Astrocyte of the spinal cord (primary cell): Measurements from ENCODE around the gene PMEPA1.

Source experiments
- DNase-seq: peaks from one replicate; pipeline ENCODE4 v3.0.0; 2011; ENCODE audit warnings: low read depth, low spot score
- H3K4me3 ChIP-seq: 2 replicates; pipeline ENCODE4 v1.5.1; 2011; ENCODE audit warnings: low read depth, mild to moderate bottlenecking, low read length, moderate library complexity
- in situ Hi-C: cut with HindIII; loops from 2 replicates; pipeline ENCODE4 v1.10.0; 2017; ENCODE audit warnings: low sequenced_read_pairs
- TF ChIP-seq, protein P1 (sequence below): IDR thresholded peaks from 2 replicates; pipeline ENCODE4 v1.5.1; 2012; ENCODE audit warnings: low read depth, mild to moderate bottlenecking, low read length, inconsistent platforms

Gene PMEPA1

DNA sequence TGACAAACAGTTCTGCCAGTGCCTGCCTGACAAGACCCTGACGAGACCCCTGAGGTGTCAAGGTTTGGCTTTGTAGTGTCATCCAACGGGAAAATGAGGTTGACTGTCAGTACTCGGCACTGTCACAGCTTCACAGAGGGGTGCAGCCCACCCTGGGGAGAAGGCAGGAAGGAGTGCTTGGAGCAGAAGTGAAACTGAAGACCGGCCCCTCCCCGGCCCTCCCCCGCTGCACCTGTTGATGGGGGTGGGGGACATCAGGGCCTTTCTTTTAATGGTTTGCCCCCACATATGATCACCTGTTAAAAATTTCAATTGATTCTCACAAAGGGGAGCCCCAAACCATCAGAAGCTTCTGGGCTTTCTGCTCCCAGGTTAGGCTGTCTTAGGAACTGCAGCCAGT lies 6.8 kb downstream of the PMEPA1 start:
- H3K4me3 ChIP-seq, result no peak overlapping the region
- in situ Hi-C loops, result no loop called here
- TF ChIP-seq, protein P1, sequence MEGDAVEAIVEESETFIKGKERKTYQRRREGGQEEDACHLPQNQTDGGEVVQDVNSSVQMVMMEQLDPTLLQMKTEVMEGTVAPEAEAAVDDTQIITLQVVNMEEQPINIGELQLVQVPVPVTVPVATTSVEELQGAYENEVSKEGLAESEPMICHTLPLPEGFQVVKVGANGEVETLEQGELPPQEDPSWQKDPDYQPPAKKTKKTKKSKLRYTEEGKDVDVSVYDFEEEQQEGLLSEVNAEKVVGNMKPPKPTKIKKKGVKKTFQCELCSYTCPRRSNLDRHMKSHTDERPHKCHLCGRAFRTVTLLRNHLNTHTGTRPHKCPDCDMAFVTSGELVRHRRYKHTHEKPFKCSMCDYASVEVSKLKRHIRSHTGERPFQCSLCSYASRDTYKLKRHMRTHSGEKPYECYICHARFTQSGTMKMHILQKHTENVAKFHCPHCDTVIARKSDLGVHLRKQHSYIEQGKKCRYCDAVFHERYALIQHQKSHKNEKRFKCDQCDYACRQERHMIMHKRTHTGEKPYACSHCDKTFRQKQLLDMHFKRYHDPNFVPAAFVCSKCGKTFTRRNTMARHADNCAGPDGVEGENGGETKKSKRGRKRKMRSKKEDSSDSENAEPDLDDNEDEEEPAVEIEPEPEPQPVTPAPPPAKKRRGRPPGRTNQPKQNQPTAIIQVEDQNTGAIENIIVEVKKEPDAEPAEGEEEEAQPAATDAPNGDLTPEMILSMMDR, result no peak
- DNase-seq, result no peak

- in situ Hi-C loops, result no loop called here
- TF ChIP-seq, protein P1, result no peak
- DNase-seq, result no peak
- H3K4me3 ChIP-seq, result no peak overlapping the region
Observed at GRCh38 chr20:57702521-57702920, 7.3 kb downstream of the PMEPA1 start.

GRCh38 chr20:57702091-57702490 lies 7.7 kb downstream of the PMEPA1 start:
- DNase-seq, result no peak
- TF ChIP-seq, protein P1, result no peak
- H3K4me3 ChIP-seq, result no peak overlapping the region
- in situ Hi-C loops, result no loop called here

DNA sequence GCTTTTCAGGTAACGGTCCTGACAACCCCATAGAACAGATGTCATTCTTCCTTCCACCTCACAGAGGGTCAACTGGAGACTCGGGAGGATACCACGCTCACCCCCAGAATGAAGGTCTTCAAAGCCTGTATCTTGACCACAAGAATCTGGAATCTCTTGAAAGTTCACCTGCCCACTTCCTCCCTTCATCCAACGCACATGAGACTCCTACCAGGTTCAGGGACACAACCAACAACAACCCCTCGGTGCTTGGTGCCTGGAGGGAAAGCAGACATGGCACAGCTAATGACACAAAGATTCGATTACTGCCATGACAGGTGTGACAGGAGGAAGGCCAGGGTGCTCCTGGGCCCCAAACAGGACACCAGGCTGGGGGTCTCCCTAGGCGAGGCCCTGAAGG lies 8.2 kb downstream of the PMEPA1 start:
- in situ Hi-C loops, result no loop called here
- TF ChIP-seq, protein P1, result no peak

DNA sequence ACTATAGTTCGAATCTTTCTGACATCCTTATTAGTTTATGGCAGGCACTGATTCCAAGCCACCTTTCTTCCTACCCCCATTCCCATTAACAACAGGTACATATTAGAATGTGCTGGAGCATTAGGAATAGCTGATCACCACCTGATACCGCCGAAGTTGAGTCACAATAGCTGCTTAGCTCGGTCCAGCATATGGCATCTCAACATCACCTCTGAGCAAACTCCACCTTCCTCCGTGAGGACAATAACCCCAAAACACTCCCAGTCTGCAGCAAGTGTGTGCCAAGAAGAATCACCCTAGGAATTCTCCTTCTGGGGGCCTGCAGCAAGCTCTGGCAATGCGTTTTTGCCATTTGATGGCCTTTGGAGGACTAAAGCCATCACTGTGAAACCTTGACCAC lies 8.7 kb downstream of the PMEPA1 start:
- DNase-seq, result no peak
- no peak overlapping the region for H3K4me3 ChIP-seq
- in situ Hi-C loops, result no loop called here

More for the DNA sequence above, 8.2 kb downstream of the PMEPA1 start:
- H3K4me3 ChIP-seq, result no peak overlapping the region
- no peak for DNase-seq

DNA sequence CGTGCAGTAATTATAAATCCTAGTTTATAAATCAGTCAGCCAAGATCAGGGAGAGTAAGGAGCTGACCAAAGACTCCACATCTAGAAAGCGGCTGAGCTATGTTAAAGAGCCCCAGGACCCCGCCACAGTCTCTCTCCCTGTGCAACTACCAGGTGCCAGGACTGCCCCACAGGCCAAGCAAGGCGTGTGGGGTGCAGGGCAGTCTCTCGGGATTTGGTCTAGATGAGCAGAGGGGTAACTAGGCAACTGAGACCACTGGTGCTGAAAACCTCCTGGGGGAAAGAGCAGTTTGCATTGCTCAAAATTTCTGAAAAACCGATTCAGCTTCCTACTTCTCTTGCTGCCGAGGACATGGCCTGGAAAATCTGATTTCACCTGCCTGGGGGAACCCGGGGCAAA lies 10.4 kb downstream of the PMEPA1 start:
- no peak for DNase-seq
- no peak overlapping the region for H3K4me3 ChIP-seq
- TF ChIP-seq, protein P1, result no peak
- in situ Hi-C loops, result no loop called here

More for the DNA sequence above, 8.7 kb downstream of the PMEPA1 start:
- TF ChIP-seq, protein P1, result no peak

DNA sequence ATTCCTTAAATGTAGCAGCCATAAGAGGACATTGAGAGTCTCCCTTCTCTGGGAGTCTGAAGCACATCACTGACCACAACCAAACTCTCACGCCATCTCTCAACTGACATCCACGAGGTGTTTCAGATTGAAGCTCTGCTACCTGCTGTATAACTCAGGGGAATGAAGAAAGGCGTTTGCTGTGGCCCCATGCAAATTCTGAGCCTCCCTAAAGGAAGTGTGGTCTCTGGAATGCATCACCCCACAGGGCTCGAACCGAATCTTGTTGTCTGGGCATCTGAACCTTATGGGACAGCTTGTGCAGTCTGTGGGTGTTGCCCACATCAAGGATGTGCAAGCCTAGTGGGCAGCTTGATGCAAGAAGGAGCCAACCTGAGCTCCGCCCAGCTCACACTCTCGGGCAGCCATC lies 10.9 kb downstream of the PMEPA1 start:
- TF ChIP-seq, protein P1, result no peak
- DNase-seq, result no peak
- peak overlapping the region; percentile 17 for H3K4me3 ChIP-seq
- in situ Hi-C loops, result no loop called here
